NOMO-1 (cell line): ENCODE results near the gene FEM1B.
"Not testable (repeated sequence)": the region's sequence is repeated elsewhere in the genome, so short reads cannot be mapped to it uniquely, and the experiment has no call there.

Experiments
- DNase-seq, 2 experiments: peaks; one replicate each; lab custom pipeline; 2025; ENCODE audit not compliant: unreplicated experiment in 2 of 2; lab: John Stamatoyannopoulos, UW

The FEM1B gene

DNA sequence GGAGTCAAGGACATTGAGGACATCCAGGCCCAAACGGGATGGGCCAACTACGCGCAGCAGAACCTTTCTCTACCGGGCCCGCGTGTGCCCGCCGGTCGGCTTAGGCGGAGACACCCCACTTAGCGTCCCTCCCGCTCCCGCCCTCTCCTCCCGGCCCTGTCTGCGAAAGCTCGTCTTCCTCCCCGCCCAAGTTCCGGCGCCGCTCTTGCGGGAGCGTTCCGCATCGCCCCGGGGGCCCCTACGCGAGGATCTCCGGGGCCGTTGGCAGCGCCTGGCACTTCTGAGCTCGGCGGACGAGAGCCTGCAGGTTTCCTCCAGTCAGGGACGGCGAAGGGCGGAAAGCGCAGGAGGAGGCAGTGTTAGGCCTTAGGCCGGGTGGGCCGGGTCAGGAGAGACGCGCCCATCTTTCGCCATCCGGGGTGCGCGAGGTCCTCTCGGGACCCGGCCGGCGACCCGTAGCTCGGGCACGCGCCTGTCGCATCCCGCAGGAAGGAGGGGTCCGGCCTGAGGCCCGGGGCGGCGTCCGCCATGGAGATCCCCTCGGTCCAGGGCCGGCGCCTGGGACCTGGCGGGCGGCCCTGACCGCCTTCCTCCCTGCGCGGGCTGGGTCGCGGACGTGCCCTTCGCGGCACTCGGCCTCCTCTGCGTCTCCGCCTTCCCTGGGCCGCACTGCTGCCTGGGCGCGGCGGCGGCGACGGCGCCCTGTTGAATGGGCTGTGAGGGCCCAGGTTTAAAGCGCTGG lies at the start of gene FEM1B:
TSS of gene FEM1B (plus strand) at position 143 of the 742 bp plus-strand sequence. CDS start 673 bp downstream, outside the sequence.
- DNase-seq = peak; percentile 92

DNA sequence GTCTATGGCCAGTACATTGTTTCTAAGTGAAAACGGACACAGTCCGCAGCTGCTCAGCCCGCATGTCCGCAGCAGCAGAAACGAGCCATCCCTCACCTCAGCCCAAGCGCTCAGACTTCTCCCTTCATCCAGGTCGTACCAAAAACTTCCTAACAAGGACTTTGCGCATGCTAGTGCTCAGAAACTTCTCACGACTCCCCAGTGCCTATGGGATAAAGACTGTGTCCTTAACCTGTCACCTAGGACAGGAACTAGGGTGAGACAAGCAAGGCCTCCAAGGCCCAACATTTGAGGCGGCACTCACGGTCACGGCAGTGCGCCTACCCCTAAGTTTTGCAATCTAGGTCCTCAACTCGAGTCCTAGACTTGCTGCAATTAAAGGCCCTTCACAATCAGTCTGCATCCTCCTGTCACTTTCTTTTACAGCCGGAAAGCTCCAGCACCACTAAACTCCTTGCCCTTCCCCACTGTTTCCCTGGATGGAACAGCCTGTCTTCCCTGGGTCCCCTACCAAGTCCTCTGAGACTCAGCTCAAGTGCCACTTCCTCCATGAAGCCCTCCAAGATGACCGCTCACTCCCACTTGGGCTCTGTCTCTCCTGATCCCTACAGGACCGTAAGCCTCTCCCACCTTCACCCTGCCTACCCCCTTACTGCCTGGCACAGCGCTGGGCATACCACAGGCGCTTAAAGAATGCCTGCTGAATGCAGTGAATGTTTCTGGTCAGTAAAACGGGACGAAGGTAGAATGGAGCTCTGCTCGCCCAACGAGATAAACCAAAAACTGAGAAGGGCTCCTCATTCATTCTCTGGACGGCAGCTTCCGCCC lies 49.2 kb upstream of the FEM1B start:
- peak; percentile 41 to 47 for DNase-seq

DNA sequence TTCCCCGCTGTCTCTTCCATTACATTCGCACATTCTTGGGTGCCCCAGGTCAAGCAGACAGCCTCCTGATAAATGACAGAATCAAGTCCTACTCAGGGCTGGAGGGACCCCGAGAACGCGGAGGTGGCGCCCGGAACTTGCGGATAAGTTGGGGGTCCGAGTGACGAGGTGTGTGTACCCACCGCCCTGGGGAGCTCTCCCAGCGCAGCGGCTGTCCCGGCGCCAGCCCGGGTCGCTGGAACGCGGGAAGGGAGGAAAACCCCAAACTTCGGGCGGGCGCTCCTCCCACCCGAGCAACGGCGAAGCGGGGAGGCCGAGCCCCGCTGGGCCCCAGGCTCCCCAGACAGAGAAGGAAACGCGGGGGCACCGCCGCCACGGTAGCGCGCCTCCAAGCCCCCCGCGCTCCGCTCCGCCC lies 48.6 kb upstream of the FEM1B start:
- no peak for DNase-seq

DNA sequence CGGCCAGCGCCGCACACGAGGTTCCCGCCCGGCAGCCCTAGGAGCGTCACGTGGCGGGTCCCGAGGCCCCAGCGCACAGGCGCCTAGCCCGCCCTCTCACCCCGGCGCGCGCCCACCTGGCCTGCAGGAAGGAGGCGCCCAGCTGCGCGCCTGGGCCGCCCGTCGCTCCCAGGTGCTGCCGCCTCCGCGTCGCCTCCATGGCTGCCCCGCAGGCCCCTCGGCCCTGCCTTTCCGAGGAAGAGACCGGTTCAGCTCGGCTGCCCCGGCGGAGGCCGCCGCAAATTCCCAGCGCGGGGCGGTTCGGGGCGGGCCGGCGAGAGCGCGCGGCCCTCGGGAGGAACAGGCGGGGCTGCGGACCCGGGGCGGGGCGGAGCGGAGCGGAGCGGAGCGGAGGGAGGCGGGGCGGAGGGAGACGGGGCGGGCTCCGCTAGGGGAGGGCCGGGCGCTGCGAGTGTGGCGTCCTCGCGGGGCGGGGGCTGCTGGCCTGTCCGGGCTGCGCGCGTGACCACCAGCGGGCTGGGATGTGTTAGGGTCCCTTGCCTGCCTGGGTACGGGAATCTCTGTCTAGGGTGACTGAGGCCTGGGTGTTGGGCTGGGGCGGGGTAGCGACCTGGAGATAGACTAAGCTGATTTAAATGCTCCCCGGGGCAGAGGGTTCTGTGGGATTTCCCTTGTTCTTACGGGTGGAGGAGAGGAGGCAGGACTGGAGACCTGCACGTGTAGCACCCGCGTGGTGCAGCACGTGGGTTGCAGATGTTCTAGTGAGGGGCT lies 48.0 kb upstream of the FEM1B start, which contains the start of gene CLN6:
TSS of gene CLN6 (minus strand) at position 343 of the 771 bp plus-strand sequence. CDS start at position 199, 144 bp downstream.
- peak; percentile 72 to 85 for DNase-seq

DNA sequence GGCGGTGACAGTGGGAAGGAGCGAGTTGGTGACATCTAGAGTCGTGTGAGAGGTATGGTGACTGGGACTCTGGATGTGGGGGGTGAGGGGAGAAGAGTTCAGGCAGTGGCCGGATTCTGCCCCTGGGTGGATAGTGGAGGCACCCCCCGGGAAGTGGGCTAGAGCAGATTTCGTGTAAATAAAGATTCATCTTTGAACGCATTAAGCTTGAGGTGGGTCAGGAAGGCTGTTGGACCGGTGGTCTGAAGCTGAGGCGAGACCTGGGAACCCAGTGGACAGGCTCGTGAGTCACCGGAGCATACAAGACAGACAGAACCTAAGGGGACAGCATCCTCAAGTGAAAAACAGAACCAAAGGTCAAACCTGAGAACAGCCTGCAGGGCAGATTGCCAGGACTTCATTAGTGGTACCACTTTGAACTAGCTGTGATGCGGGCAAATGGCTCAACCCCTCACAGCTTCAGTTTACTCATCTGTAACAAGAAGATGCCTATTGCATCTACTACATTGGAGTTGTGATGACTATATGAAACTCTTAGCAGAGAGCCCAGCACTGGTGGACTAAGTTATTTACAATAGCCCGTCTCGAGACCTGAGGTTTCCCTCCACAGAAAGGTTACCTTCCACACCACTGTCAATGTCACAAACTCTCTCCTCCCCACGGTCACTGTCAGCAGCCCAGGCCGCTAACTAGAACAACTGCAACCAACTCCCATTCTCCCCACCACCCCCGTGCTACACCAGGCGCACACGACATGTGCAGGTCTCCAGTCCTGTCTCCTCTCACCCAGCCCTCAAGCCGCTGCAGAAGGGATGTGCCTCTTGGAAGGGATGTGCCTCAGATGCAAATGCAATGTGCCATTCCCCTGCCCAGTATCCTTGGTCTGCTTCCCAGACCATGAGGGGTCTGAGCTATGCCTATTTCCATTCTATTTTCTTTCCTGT lies 47.1 kb upstream of the FEM1B start:
- no peak for DNase-seq

DNA sequence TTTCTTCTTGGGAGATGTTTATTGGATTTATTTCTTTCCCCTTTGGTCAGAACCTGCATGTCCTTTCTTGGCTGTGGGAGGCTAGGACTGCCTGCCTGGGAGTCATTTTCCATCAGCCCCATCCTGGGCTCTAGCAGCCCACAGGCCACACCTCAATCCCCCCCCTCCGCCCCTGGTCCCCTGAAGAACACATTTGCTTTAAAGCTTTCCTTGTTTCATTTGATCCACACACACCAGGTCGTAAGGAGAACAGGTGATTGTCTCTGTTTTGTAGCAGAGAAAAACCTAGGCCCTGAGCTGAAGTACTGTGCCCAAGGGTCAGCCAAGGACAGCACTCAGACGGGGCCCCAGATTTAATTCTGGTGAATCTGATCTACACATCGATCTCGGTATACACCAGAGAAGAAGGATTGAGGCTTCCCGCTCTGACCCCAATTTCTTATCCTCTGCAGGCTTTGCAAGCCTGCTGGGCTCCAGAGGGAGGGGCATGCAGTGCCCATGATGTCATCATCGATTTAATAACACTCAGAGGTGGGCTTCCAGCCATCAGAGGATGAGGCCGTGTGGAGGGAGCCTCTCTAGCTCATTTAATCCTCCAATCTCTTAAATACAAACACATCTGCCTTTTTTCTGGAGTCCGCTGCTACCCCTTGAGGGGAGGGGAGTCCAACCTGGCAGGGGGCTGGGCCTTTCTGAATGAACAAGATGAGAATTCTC lies 46.3 kb upstream of the FEM1B start:
- no peak for DNase-seq

DNA sequence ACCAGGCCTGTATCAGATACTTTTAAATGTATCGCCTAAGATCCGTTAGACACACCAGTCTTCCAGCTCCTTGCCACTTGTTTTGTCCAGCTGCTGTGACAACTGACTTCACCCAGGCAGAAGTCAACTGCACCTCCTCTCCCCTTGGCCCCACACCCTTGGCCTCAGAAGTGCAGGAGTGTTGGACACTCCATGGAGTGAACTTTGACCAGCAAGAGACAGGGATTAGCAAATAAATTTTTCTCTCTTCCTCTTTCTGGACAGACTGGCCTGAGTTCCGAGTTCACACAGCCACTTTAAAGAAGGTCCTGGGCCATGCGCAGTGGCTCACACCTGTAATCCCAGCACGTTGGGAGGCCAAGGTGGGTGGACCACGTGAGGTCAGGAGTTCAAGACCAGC lies 45.1 kb upstream of the FEM1B start:
- DNase-seq = peak; percentile 26 to 41

DNA sequence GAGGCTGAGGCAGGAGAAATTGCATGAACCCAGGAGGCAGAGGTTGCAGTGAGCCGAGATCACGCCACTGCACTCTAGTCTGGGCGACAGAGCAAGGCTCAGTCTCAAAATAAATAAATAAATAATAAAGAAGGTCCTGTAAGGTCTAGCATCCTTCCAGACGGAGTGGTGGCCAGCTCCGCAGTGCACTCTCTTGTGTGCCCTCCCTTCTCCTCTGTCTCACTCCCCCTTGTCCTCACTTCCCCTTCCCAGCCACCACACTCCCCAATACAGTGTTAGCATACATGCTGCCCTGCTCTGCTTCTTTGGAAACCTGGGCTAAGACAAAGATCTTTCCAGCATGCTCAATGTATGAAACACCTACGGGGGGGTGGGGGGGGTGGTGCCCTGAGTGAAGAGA lies 44.6 kb upstream of the FEM1B start:
- DNase-seq = peak; percentile 67 to 71

DNA sequence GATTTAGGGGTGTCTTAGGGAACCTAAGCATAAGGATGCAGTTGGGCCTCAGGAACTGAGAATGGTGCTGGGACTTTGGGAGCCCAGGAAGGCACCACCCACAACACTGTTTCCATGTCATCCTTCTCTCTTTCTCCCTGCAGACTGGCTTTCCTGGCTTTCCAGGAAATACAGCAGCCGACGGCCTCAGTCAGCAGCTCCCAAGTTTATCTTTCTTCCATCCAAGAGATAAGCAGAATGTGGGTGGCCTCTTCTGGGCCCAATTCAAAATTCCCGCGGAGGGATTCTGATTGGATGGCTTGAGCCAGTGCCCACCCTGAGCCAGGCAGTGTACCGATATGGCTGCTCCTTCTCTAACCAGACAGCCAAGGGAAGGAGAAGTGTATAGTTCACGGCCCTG lies 43.5 kb upstream of the FEM1B start:
- DNase-seq = no peak

DNA sequence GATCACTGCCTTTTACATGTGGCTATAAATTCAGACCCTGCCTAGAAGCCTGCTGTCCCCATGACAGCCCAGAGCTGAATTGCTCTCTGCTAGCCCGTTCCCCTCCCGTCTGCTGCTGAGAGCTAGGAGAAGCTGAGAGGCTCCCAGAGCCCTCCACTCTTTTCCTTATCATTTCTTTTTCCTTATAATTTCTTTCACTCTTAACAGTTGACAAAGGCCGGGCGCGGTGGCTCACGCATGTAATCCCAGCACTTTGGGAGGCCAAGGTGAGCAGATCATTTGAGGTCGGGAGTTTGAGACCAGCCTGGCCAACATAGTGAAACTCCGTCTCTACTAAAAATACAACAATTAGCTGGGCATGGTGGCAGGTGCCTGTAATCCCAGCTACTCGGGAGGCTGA lies 43.0 kb upstream of the FEM1B start:
- not testable (repeated sequence) for DNase-seq

DNA sequence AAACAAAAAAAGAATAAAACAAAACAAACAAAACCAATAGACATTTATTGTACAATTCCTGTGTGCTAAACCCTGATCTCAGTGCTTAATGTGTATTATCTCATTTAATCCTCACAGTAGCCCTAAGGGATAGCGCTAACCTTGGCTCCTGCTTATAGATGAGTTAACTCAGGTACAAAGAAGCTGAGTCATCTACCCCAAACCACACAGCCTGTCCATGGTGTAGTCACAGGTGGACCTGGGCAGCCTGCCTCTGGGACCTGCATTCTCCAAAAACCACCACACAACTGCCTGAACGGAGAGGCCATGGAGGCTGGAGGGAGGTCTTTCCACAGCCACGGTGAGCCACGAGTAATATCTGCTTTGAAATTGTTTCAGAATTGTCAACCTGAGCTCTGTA lies 42.5 kb upstream of the FEM1B start:
- DNase-seq = no peak

DNA sequence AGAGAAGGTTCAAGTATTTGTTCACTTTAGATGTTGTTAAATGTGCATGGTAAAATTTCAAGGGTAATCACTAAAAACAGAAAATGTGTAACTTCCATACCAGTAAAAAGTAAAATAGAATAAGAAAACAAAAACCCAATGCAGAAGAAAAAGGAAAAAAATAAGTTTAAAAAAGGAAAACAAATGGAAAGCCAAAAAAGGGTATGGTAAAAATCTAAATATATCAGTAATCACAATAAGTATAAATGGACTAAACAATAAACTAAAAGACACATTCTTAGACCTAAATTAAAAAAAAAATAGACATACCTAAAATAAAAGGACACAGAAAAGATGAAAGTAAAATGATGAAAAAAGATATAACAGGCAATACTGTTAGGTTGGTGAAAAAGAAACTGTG lies 38.5 kb upstream of the FEM1B start:
- DNase-seq = no peak

DNA sequence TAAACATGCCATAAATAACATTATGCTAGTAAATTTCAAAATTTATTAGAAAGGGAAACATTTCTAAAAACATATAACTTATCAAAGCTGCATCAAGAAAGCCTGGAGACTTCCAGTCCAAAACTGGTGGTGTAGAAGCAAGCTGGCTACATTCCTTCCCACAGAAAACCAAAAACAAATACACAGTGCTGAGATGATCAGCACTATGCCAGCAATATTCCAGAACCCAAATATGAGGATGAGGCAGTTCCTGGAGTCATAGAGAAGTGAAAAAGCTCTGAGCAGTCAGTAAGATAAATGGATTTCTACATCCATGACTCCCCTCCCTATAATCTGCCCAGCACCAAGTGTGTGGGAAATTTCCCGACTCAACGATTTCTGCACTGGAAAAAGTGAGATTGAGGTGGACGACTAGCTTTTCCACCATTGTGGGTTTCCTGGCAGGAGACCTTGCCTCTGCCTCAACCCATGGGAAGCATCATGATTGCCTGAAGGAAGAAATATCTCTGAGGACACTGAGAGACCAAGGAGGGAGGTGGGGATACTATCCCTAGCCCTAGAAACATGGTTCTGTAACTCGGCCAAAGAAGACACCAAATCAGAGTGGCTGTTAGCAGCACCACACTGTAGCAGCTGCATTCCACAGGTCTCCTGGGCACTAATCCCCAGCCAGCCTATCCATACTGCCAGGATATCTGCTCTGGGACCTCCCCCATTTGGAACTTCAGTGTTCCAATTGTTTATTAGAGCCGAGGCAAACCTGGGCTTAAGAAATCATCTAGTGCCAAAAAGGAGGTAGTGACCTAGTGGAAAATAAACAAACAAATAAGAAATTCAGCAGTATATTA lies 36.2 kb upstream of the FEM1B start:
- DNase-seq = no peak

DNA sequence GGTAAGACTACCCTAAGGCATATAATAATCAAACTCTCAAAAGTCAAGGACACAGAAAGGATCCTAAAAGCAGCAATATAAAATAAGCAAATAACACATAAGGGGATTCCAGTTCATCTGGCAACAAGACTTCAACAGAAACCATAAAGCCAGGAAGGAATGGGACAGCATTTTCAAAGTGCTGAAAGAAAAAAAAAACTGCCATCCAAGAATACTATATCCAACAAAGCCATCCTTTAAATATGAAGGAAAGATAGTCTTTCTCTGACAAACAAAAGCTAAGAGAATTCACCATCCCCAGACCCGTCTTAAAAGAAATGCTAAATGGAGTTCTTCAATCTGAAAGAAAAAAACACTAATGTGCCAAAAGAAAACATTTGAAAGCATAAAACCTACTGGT lies 33.3 kb upstream of the FEM1B start:
- DNase-seq = no peak

DNA sequence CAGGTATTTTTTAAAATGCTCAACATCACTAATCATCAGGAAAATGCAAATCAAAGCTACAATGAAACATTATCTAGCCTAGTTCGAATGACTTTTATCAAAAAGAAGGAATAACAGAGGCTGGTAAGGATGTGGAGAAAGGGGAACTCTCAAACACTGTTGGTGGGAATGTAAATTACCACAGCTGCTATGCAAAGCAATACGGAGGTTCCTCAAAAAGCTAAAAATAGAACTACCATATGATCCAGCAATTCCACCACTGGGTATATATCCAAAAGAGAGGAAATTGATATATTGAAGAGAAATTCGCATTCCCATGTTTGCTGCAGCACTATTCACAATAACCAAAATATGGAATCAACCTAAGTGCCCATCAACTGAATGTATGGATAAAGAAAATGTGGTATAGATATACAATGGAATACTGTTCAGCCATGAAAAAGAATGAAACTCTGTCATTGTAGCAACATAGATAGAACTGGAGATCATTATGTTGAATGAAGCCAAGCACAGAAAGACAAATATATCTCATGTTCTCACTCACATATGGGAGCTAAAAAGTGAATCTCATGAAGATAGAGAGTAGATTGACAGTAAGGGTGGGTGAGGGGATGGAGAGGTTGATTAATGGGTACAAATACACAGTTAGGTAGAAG lies 28.4 kb upstream of the FEM1B start:
- DNase-seq = peak in 1 of 2 experiments; percentile 60

DNA sequence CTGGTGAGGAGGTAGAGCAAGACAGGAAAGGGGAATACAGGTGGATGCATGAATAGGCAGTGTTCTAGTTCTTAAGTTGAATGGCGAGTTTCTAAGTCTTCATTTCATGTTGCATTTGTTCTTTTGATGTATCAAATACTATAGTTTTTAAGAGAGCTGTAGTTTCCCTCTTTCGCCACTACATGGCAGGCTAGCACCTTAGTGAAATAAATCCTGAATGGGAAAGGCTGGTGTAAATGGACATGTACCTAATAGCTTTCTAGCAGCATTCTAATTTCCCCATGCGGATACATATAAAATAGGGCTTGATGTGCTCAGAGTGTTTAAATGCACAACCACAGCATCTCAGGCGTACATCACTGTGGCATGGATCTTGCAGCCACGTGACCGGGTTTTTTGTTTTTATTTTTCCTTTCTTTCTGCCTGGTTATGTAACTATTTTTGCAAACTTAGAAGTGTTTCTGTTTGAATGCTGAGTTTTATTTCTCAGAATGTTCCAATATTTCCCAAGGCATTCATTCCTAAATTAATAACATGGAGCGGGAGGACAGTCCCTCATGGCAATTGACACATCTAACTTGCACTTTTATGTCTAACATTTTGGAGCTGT lies 24.5 kb upstream of the FEM1B start:
- peak; percentile 51 to 90 for DNase-seq

DNA sequence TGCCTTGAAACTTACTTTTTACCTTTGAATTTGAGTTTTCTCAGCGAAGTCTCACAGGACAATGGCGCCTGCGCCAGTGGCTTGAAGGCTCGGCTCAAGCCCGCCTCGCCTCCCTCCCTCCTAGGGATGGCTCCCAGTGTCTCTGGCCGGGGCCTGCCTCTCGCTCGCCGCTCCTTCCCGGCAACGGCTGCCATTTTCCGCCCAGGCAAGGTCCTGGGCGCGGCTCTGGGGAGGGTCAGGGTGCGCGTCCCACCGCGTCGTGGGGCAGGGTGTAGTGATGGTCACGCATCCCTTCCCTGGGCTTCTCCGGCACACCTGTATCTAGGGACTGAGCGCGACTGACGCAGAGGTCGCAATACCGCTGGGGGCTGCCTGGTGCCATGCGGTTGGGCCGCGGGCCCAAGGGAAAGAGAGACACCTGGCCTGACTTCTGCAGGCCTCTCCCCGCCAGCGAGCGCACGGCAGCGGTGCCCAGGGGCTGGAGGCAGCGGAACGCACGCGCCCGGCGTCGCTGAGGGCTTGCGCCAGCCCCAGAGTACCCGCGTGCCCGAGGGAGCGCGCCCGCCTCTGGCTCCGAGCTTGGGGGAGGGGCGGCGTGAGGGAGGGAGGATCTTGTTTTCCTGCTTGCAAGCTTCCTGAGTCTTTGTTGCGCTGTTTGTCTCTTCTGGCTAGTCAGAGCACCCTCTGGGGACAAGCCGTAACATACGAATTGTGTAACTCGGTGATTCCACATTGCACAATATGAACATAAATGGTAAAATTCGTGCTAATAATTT lies 20.7 kb upstream of the FEM1B start:
- DNase-seq = peak; percentile 85 to 89
